ENCODE results near the gene HIPK4.

Gene HIPK4

GRCh38 chr19:40415768-40416167 lies 25.8 kb upstream of the HIPK4 start:
- TF ChIP-seq CTCF (IDR thresholded peaks at IDR 0.05; ENCODE audit: borderline replicate concordance, control extremely low read depth, extremely low read depth, insufficient read depth, missing control alignments) = no peak
- DNase-seq (ENCODE audit: low spot score) = peak; percentile 8
- in situ Hi-C loops (cut with MboI; ENCODE audit: low sequenced_read_pairs, unreplicated experiment) = no loop called here

GRCh38 chr19:40414542-40415535 lies 24.9 kb upstream of the HIPK4 start:
- TF ChIP-seq CTCF (IDR thresholded peaks at IDR 0.05; ENCODE audit: borderline replicate concordance, control extremely low read depth, extremely low read depth, insufficient read depth, missing control alignments) = no peak
- in situ Hi-C loops (cut with MboI; ENCODE audit: low sequenced_read_pairs, unreplicated experiment) = no loop called here

GRCh38 chr19:40413291-40413845 lies 23.4 kb upstream of the HIPK4 start, which contains the start of gene PRX:
PRX (minus strand) TSS chr19:40413378; CDS start chr19:40407932, 5,446 bp downstream.
- DNase-seq (ENCODE audit: low spot score) = peak; percentile 12
- in situ Hi-C loops (cut with MboI; ENCODE audit: low sequenced_read_pairs, unreplicated experiment) = no loop called here
- no peak for TF ChIP-seq CTCF (IDR thresholded peaks at IDR 0.05; ENCODE audit: borderline replicate concordance, control extremely low read depth, extremely low read depth, insufficient read depth, missing control alignments)

More at GRCh38 chr19:40414542-40415535, 24.9 kb upstream of the HIPK4 start:
- peak; percentile 12 for DNase-seq (ENCODE audit: low spot score)

GRCh38 chr19:40412866-40413265 lies 22.9 kb upstream of the HIPK4 start:
- DNase-seq (ENCODE audit: low spot score) = no peak
- TF ChIP-seq CTCF (IDR thresholded peaks at IDR 0.05; ENCODE audit: borderline replicate concordance, control extremely low read depth, extremely low read depth, insufficient read depth, missing control alignments) = no peak
- in situ Hi-C loops (cut with MboI; ENCODE audit: low sequenced_read_pairs, unreplicated experiment) = no loop called here

GRCh38 chr19:40411958-40412499 lies 22.0 kb upstream of the HIPK4 start:
- no peak for DNase-seq (ENCODE audit: low spot score)
- in situ Hi-C loops (cut with MboI; ENCODE audit: low sequenced_read_pairs, unreplicated experiment) = no loop called here

More at GRCh38 chr19:40411958-40412499, 22.0 kb upstream of the HIPK4 start:
- TF ChIP-seq CTCF (IDR thresholded peaks at IDR 0.05; ENCODE audit: borderline replicate concordance, control extremely low read depth, extremely low read depth, insufficient read depth, missing control alignments) = no peak
